Fibroblast of lung (primary cell): ENCODE data around the gene ZNF579. TPM values are rescaled to one million over a fixed set of nuclear protein-coding genes. Genes with fewer than 3 reads are reported as not detected.

ENCODE experiments used
- DNase-seq, 2 donors: peaks; one replicate each; pipeline versions ENCODE4 v3.0.0 to v3.0.0-alpha.2; 2010; ENCODE audit warnings: low read depth in 2 of 2
- H2AFZ ChIP-seq: 2 replicates; pipeline ENCODE4 v1.5.1; 2012; ENCODE audit warnings: low read length, control low read depth, inconsistent platforms
- H3K27ac ChIP-seq: 2 replicates; pipeline ENCODE4 v1.5.1; 2011; ENCODE audit warnings: low read length, control low read depth; ENCODE audit not compliant: insufficient read depth
- H3K27me3 ChIP-seq: 2 replicates; pipeline ENCODE4 v1.5.1; 2011; ENCODE audit warnings: mild to moderate bottlenecking, low read length; ENCODE audit not compliant: control insufficient read depth, insufficient read depth
- H3K36me3 ChIP-seq: 2 replicates; pipeline ENCODE4 v1.5.1; 2011; ENCODE audit warnings: low read length; ENCODE audit not compliant: control insufficient read depth, insufficient read depth
- H3K4me1 ChIP-seq: 2 replicates; pipeline ENCODE4 v1.5.1; 2011; ENCODE audit warnings: low read length; ENCODE audit not compliant: control insufficient read depth, insufficient read depth; ENCODE audit errors: extremely low read depth
- H3K4me2 ChIP-seq: 2 replicates; pipeline ENCODE4 v1.5.1; 2011; ENCODE audit warnings: low read length, control low read depth; ENCODE audit not compliant: insufficient read depth; ENCODE audit errors: extremely low read depth
- H3K4me3 ChIP-seq, 4 experiments: fragments of 200-600 bp in 1 of 4; sonication (generic) in 1 of 4; replicated peaks in 1 of 4; 2 replicates each; pipeline ENCODE4 v1.5.1; 2011 to 2016; ENCODE audit warnings: low read length in 4 of 4, low read depth in 3 of 4, mild to moderate bottlenecking in 3 of 4, control low read depth in 2 of 4, inconsistent platforms in 1 of 4, mixed read lengths in 1 of 4; ENCODE audit not compliant: insufficient read depth in 1 of 4; ENCODE audit errors: control extremely low read depth in 1 of 4
- H3K79me2 ChIP-seq: 2 replicates; pipeline ENCODE4 v1.5.1; 2012; ENCODE audit warnings: mild to moderate bottlenecking, low read length, inconsistent platforms; ENCODE audit not compliant: control insufficient read depth, insufficient read depth
- H3K9ac ChIP-seq: 2 replicates; pipeline ENCODE4 v1.5.1; 2011; ENCODE audit warnings: mild to moderate bottlenecking, low read length, control low read depth; ENCODE audit not compliant: insufficient read depth
- H3K9me3 ChIP-seq: 2 replicates; pipeline ENCODE4 v1.5.1; 2012; ENCODE audit warnings: low read depth, low read length; ENCODE audit not compliant: control insufficient read depth, insufficient read depth
- H4K20me1 ChIP-seq: 2 replicates; pipeline ENCODE4 v1.5.1; 2011; ENCODE audit warnings: low read length; ENCODE audit not compliant: control insufficient read depth, insufficient read depth; ENCODE audit errors: extremely low read depth
- CTCF ChIP-seq, 2 donors: IDR thresholded peaks in 1 of 2; conservative IDR thresholded peaks in 1 of 2; 1 replicate in 1 of 2; 2 replicates in 1 of 2; pipeline ENCODE4 v1.5.1; 2011 to 2012; ENCODE audit warnings: low read length in 2 of 2, control low read depth in 1 of 2, inconsistent platforms in 1 of 2, low read depth in 1 of 2, mild to moderate bottlenecking in 1 of 2
- EZH2 ChIP-seq: IDR thresholded peaks from 2 replicates; pipeline ENCODE4 v1.5.1; 2012; ENCODE audit warnings: low read length, control low read depth, mild to moderate bottlenecking; ENCODE audit errors: missing control alignments
- polyA plus RNA-seq, 2 donors: library from polyadenylated mRNA; depleted of rRNA in 1 of 2; stranded (reverse) in 1 of 2; unstranded in 1 of 2; fragments of >200 nt; gene quantifications; 2 replicates each; pipeline ENCODE4 v1.2.1, GENCODE V29; 2011 to 2012; ENCODE audit warnings: missing spikeins in 1 of 2
- total RNA-seq: library from RNA; depleted of rRNA; stranded (reverse); fragments of >200 nt; gene quantifications from 2 replicates; pipeline ENCODE4 v1.2.1, GENCODE V29; 2014

ZNF579 gene
- total and polyA plus RNA-seq, 2 donors (not counting 1 experiment from before 2014, with no cell fraction given), result 4.2 to 5.4 TPM

DNA sequence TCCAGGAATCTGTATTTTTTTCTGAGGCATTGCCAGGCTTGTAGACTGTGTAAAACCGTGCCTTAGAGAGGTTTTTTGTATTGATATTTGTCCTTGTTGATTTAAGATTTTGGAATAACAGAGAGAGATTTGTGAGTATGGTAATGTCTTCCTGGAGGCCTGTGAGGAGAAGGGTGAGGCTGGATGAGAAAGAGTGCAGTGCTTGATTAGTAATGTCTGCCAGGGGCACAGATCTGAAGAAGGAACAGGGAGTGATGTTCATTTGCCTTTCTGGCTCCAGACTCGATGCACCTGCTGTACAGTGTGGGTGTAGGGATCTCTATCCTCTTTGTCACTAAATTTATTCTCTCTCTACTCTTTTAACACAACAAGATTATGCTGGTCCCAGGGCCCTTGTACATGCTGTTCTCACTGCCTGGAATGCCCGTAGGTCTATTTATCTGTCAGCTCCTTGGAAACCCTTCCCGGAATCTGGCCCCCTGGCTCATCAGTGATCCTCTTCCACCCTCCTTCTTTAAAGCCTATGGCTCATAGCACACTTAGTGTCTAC, 14.4 kb upstream of the ZNF579 start:
- Histone ChIP-seq H2AFZ (no peak overlapping the region), H3K9ac (no peak overlapping the region), H3K27ac (no peak overlapping the region), H3K27me3 (no peaks in the 10 kb centered on the region), H3K79me2 (no peaks in the 10 kb centered on the region), H3K4me3 (no peak overlapping the region), H3K4me1 (no peaks in the 10 kb centered on the region), H3K9me3 (no peaks in the 10 kb centered on the region), H3K36me3 (peaks cover 16% of the 10 kb centered on the region), H3K4me2 (no peak overlapping the region), H4K20me1 (no peaks in the 10 kb centered on the region)
- DNase-seq, result no peak
- TF ChIP-seq EZH2, result no peak
- TF ChIP-seq CTCF (conservative IDR thresholded peaks at IDR 0.05 in 1 of 2, IDR thresholded peaks at IDR 0.05 in 1 of 2; ENCODE audit: low read depth in 1 of 2, low read length in 2 of 2), result no peak

GRCh38 chr19:55593096-55593772, 12.6 kb upstream of the ZNF579 start:
- Histone ChIP-seq H3K9me3 (no peaks in the 10 kb centered on the region), H3K27ac (no peak overlapping the region), H3K36me3 (peaks cover 16% of the 10 kb centered on the region), H3K9ac (no peak overlapping the region), H3K4me1 (no peaks in the 10 kb centered on the region), H3K4me3 (no peak overlapping the region), H4K20me1 (no peaks in the 10 kb centered on the region), H2AFZ (no peak overlapping the region), H3K4me2 (no peak overlapping the region), H3K79me2 (no peaks in the 10 kb centered on the region), H3K27me3 (no peaks in the 10 kb centered on the region)
- DNase-seq, result no peak
- TF ChIP-seq EZH2 (no peak), CTCF (conservative IDR thresholded peaks at IDR 0.05 in 1 of 2, IDR thresholded peaks at IDR 0.05 in 1 of 2; ENCODE audit: low read depth in 1 of 2, low read length in 2 of 2) (no peak)

- Histone ChIP-seq H3K4me2 (no peak overlapping the region), H4K20me1 (no peaks in the 10 kb centered on the region), H3K4me1 (no peaks in the 10 kb centered on the region)
These were observed 11.9 kb upstream of the ZNF579 start for GRCh38 chr19:55592391-55593090.

More at GRCh38 chr19:55592391-55593090, 11.9 kb upstream of the ZNF579 start:
- Histone ChIP-seq H2AFZ (no peak overlapping the region), H3K36me3 (peaks cover 15% of the 10 kb centered on the region), H3K27ac (no peak overlapping the region), H3K4me3 (no peak overlapping the region), H3K27me3 (no peaks in the 10 kb centered on the region), H3K9ac (no peak overlapping the region), H3K9me3 (no peaks in the 10 kb centered on the region), H3K79me2 (no peaks in the 10 kb centered on the region)
- DNase-seq, result no peak
- TF ChIP-seq EZH2 (no peak), CTCF (conservative IDR thresholded peaks at IDR 0.05 in 1 of 2, IDR thresholded peaks at IDR 0.05 in 1 of 2; ENCODE audit: low read depth in 1 of 2, low read length in 2 of 2) (no peak)
